Measurements from ENCODE around the gene FOXF2. TPM values are rescaled to one million over a fixed set of nuclear protein-coding genes. Genes with fewer than 3 reads are reported as not detected.
A peak's percentile ranks its signal among the peaks of the same experiment; 100 is the strongest.
"Not testable (repeated sequence)": the region's sequence is repeated elsewhere in the genome, so short reads cannot be mapped to it uniquely, and the experiment has no call there.

Gene FOXF2
- total RNA-seq, 4 donors from 2014 or later, result 0.25 to 3.0 (median 0.99) TPM

DNA sequence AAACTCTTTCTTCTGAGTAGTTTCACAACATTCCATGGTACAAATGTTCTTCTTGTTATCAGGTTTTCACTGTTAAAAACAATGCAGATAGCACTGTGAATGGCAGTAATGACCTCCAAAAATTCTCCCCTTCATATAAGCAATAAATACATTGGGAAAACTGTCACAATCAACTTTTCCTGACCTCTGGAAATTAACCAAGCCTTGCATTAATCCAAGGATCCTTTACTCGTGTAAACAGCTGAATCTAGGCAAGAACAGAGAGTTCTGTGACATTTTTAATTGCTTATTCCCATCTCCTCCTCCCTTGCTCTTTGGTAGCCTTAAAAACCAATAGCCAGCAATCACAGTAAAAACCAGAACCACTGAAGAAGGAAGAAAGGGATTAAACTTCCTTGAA, 39.7 kb upstream of the FOXF2 start:
- no peak for DNase-seq (ENCODE audit: low spot score in 2 of 2)
- Histone ChIP-seq H3K4me1 (no peaks in the 10 kb centered on the region), H3K36me3 (no peaks in the 10 kb centered on the region), H3K27me3 (peaks cover 15% of the 10 kb centered on the region), H3K27ac (no peak overlapping the region), H3K9me3 (peaks cover 6% of the 10 kb centered on the region), H3K4me3 (no peak overlapping the region)
- TF ChIP-seq POLR2AphosphoS5 (IDR thresholded peaks at IDR 0.05) (no peak), POLR2A (IDR thresholded peaks at IDR 0.05) (no peak), CTCF (IDR thresholded peaks at IDR 0.05) (no peak), EP300 (IDR thresholded peaks at IDR 0.05) (no peak)
- WGBS, result 60% methylated on average over 1 of the region's 1 CpG

DNA sequence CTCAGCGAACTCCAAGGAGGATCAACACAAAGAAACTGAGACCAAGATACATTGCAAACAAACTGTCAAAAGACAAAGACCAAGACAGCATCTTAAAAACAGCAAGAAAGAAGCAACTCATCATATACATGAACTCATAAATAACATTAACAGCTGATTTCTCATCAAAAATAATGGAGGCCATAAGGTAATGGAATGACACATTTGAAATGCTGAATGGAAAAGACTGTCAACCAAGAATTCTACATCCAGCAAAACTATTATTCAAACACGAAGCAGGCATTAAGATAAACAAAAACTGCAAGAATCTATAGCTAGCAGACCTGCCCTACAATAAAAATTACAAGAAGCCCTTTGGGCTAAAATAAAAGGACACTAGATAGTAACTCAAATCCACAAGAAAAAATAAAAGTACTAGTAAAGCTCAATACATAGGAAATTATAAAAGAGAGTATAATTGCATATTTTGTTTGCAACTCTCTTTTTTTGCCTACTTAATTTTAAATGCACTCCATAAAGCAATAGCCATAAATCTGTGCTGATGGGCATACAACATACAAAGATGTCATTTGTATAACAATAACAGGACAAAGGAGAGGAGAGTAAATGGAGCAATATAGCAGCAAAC, 37.9 kb upstream of the FOXF2 start:
- Histone ChIP-seq H3K4me1 (no peaks in the 10 kb centered on the region), H3K36me3 (no peaks in the 10 kb centered on the region), H3K27ac (no peak overlapping the region), H3K27me3 (peaks cover 9% of the 10 kb centered on the region), H3K4me3 (no peak overlapping the region), H3K9me3 (peaks cover 6% of the 10 kb centered on the region)
- 94% methylated on average over 2 of the region's 2 CpGs for WGBS
- TF ChIP-seq POLR2AphosphoS5 (IDR thresholded peaks at IDR 0.05), result no peak
- no peak for TF ChIP-seq POLR2A (IDR thresholded peaks at IDR 0.05)
- TF ChIP-seq CTCF (IDR thresholded peaks at IDR 0.05), result no peak
- no peak for TF ChIP-seq EP300 (IDR thresholded peaks at IDR 0.05)
- no peak for DNase-seq (ENCODE audit: low spot score in 2 of 2)

DNA sequence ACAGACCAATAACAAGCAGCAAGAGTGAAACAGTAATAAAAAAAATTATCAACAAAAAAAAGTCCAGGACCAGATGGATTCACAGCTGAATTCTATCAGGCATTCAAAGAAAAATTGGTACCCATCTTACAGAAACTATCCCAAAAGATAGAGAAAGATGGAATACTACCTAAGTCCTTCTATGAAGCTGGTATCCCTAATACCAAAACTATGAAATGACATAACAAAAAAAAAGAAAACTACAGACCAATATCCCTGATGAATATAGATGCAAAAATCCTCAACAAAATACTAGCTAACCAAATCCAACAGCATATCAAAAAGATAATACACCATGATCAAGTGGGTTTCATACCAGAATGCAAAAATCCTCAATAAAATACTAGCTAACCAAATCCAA, 34.3 kb upstream of the FOXF2 start:
- H3K4me1 ChIP-seq; H3K4me3 ChIP-seq; DNase-seq (ENCODE audit: low spot score in 2 of 2); H3K27ac ChIP-seq; H3K36me3 ChIP-seq; H3K9me3 ChIP-seq; H3K27me3 ChIP-seq: not testable (repeated sequence)

- not testable (repeated sequence) for H3K4me3 ChIP-seq; DNase-seq (ENCODE audit: low spot score in 2 of 2); H3K27ac ChIP-seq; H3K36me3 ChIP-seq; H3K4me1 ChIP-seq; H3K27me3 ChIP-seq; H3K9me3 ChIP-seq
- 93% methylated on average over 3 of the region's 4 CpGs for WGBS
Measured at GRCh38 chr6:1361717-1362116, 27.7 kb upstream of the FOXF2 start.

DNA sequence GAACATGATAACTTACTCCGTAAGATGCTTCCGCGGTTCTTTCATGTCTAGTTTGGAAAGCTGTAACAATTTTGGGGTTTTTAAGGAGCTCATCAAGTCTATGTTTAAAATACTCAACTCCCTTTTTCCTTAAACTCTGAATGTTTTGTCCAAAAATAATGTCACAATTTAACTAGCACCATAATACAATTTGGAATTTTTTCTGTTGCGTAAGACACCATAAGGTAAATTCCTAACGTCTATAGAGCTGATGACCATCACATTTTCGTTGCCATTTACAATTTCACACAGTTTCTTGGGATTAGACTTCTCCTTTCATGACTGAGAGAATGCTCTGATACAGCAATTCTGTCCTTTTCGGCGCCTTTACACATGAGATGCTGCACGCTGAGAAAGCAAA, 26.7 kb upstream of the FOXF2 start:
- 90% methylated on average over 9 of the region's 9 CpGs for WGBS
- no peak for DNase-seq (ENCODE audit: low spot score in 2 of 2)
- Histone ChIP-seq H3K27me3 (peaks cover 8% of the 10 kb centered on the region), H3K36me3 (no peaks in the 10 kb centered on the region), H3K4me1 (no peaks in the 10 kb centered on the region), H3K9me3 (no peaks in the 10 kb centered on the region), H3K4me3 (no peak overlapping the region), H3K27ac (no peak overlapping the region)
- no peak for TF ChIP-seq EP300 (IDR thresholded peaks at IDR 0.05)
- no peak for TF ChIP-seq POLR2A (IDR thresholded peaks at IDR 0.05)
- TF ChIP-seq POLR2AphosphoS5 (IDR thresholded peaks at IDR 0.05), result no peak
- TF ChIP-seq CTCF (IDR thresholded peaks at IDR 0.05), result no peak

- DNase-seq (ENCODE audit: low spot score in 2 of 2), result no peak
- H3K27me3 ChIP-seq, result peaks cover 8% of the 10 kb centered on the region
- no peaks in the 10 kb centered on the region for H3K9me3 ChIP-seq
- H3K27ac ChIP-seq, result peak overlapping the region; percentile 41
- H3K4me1 ChIP-seq, result no peaks in the 10 kb centered on the region
- 67% methylated on average over 4 of the region's 4 CpGs for WGBS
- TF ChIP-seq CTCF (IDR thresholded peaks at IDR 0.05) (no peak), EP300 (IDR thresholded peaks at IDR 0.05) (no peak)
- H3K4me3 ChIP-seq, result no peak overlapping the region
- H3K36me3 ChIP-seq, result no peaks in the 10 kb centered on the region
Measured at GRCh38 chr6:1363298-1363697, 26.1 kb upstream of the FOXF2 start.
